GM06990 (cell line): ENCODE measurements around the gene CDH6.
"Not testable (repeated sequence)": the region's sequence is repeated elsewhere in the genome, so short reads cannot be mapped to it uniquely, and the experiment has no call there.

ENCODE experiments used
- DNase-seq: peaks from one replicate; pipeline ENCODE4 v3.0.0-alpha.2; 2011; ENCODE audit not compliant: insufficient read length; ENCODE audit errors: extremely low read depth
- H3K27me3 ChIP-seq: replicated peaks from 2 replicates; pipeline ENCODE4 v1.6.0; 2011; ENCODE audit warnings: low read length; ENCODE audit not compliant: control insufficient read depth, insufficient read depth
- H3K36me3 ChIP-seq: 2 replicates; pipeline ENCODE4 v1.5.1; 2011; ENCODE audit warnings: low read length; ENCODE audit not compliant: control insufficient read depth, insufficient read depth
- H3K4me3 ChIP-seq: replicated peaks from 2 replicates; pipeline ENCODE4 v1.5.1; 2011; ENCODE audit warnings: low read depth, mild to moderate bottlenecking, control low read depth, low read length
- TF ChIP-seq, protein P1 (sequence below): IDR thresholded peaks from 2 replicates; pipeline ENCODE4 v1.5.1; 2011; ENCODE audit warnings: low read length, control low read depth, mild to moderate bottlenecking, inconsistent platforms; ENCODE audit not compliant: insufficient read depth, poor library complexity, severe bottlenecking

CDH6 gene

DNA sequence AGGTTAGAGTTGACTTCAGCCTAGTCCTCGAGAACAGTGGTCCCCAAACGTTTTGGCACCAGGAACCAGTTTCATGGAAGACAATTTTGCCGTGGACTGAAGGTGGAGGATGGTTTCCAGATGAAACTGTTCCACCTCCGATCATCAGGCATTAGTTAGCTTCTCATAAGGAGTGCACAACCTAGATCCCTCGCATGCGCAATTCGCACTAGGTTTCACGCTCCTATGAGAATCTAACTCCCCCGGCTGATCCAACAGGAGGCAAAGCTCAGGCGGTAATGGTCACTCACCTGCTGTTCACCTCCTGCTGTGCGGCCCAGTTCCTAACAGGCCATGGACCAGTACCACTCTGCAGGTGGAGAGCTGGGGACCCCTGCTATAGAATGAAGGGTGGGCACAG, 163.6 kb downstream of the CDH6 start:
- no peak for DNase-seq
- H3K36me3 ChIP-seq: no peaks in the 10 kb centered on the region
- TF ChIP-seq, protein P1, sequence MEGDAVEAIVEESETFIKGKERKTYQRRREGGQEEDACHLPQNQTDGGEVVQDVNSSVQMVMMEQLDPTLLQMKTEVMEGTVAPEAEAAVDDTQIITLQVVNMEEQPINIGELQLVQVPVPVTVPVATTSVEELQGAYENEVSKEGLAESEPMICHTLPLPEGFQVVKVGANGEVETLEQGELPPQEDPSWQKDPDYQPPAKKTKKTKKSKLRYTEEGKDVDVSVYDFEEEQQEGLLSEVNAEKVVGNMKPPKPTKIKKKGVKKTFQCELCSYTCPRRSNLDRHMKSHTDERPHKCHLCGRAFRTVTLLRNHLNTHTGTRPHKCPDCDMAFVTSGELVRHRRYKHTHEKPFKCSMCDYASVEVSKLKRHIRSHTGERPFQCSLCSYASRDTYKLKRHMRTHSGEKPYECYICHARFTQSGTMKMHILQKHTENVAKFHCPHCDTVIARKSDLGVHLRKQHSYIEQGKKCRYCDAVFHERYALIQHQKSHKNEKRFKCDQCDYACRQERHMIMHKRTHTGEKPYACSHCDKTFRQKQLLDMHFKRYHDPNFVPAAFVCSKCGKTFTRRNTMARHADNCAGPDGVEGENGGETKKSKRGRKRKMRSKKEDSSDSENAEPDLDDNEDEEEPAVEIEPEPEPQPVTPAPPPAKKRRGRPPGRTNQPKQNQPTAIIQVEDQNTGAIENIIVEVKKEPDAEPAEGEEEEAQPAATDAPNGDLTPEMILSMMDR: no peak
- H3K4me3 ChIP-seq: no peak overlapping the region
- no peaks in the 10 kb centered on the region for H3K27me3 ChIP-seq

DNA sequence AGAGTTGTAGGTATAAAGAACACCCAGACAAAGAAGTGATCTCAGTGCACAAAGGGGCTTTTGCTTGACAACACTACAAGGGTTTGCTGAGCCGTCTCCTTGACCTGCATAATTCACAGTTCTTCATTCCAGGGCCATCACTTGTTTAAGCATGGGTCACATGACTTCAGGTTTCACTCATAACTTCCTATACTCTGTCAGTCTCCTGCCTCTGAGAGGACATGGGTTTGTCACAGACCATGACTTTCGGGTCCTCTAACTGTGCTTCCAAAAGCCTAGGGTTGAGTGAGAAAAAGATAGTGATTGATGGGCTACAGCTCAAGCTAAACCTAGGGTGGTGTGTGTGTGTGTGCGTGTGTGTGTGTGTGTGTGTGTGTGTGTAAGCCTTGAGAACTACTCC, 166.4 kb downstream of the CDH6 start:
- H3K36me3 ChIP-seq: no peaks in the 10 kb centered on the region
- no peaks in the 10 kb centered on the region for H3K27me3 ChIP-seq
- H3K4me3 ChIP-seq: no peak overlapping the region
- DNase-seq: no peak
- TF ChIP-seq, protein P1: no peak

DNA sequence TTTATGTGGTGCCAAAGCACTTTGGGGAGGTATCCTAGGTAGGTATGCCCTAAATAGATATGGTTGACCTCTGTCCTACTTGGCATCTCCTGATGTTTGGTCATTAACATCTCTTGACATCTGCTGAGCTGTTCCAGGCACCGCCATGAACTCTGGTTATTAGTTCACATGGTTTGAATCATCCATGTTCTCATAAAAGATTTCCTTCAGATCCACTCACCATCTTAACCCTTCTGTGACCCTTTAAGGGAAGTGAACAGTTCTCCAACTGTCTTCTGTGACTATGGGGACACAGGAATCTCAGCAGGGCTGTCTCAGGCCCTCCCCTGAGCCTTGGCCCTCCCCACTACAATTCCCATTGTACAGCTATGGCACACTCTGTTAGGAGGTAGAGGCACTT, 167.7 kb downstream of the CDH6 start:
- Histone ChIP-seq H3K36me3 (no peaks in the 10 kb centered on the region), H3K4me3 (no peak overlapping the region), H3K27me3 (no peaks in the 10 kb centered on the region)
- TF ChIP-seq, protein P1: no peak
- no peak for DNase-seq

DNA sequence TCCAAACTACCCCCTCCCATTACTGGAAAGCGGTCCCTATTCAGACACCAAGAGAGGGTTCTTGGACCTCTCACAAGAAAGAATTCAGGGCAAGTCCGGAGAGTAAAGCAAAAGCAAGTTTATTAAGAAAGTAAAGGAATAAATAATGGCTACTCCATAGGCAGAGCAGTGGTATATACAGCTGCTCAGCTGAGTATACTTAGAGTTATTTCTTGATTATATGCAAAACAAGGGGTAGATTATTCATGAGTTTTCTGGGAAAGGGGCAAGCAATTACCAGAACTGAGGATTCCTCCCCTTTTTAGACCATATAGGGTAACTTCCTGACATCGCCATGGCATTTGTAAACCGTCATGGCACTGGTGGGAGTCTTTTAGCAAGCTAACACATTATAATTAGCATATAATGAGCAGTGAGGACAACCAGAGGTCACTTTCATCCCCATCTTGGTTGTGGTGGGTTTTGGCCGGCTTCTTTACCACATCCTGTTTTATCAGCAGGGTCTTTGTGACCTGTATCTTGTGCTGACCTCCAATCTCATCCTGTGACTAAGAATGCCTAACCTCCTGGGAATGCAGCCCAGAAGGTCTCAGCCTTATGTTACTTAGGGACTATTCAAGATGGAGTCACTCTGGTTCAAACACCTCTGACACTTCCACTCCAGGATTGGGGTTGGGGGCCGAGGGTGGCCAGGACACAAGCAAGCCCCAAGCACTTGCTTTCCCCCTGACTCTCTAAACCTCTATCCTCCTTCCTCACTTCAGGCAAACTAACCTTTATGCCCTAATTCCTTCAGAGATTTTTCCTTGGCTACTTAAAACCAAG, 168.4 kb downstream of the CDH6 start:
- not testable (repeated sequence) for DNase-seq, H3K27me3 ChIP-seq, H3K36me3 ChIP-seq, H3K4me3 ChIP-seq

DNA sequence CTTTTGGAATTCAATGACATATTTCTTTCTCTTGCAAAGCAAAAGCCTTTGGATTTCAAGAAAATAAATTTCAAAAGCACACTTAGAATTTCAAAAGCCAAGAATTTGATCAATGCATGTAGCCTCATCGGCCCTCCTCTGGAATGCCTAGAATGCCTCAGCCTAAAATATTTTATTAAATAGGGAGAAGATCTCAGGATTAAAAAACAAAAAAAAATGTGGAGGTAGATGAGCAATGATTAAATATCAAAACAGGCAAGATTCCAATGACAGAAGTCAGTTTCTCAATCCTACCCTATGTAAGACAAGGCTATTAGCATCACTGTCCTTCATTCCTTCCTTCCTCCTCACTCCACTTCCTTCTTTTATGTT, 169.0 kb downstream of the CDH6 start:
- TF ChIP-seq, protein P1: no peak

DNA sequence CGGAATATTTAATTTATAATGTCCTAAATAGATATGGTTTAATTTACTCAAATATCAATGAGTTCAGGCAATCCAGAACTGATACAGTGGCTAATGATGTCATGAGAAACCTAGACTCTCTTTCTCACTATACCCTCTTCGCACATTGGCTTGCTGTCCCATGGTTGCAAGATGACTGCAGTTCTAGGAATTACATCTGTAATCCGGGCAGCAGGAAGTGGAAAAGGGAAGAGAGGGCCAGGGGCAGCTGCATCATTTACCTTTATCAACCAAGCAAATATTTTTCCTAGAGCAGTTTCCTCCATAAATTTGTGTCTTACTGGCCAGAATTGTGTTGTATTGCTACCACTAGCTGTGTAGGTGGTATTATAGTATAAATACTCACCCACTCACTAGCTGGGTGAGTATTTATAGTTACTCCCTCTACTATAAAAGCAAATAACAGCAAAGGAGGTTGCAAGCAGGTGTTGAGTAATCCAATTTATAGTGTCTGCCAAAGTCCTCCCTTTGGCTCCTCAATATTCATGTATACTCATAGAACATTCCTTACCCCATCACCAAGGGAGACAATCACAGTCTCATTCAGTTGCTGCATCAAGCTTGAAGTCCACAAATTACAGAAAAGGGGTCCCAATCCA, 169.6 kb downstream of the CDH6 start:
- no peaks in the 10 kb centered on the region for H3K36me3 ChIP-seq
- no peak overlapping the region for H3K4me3 ChIP-seq
- DNase-seq: no peak
- TF ChIP-seq, protein P1: no peak
- H3K27me3 ChIP-seq: no peaks in the 10 kb centered on the region

More for the DNA sequence above, 169.0 kb downstream of the CDH6 start:
- Histone ChIP-seq H3K36me3 (no peaks in the 10 kb centered on the region), H3K4me3 (no peak overlapping the region), H3K27me3 (no peaks in the 10 kb centered on the region)
- no peak for DNase-seq
